Adipocyte (in vitro differentiated cells): ENCODE results near the gene ENAH.
"Not testable (repeated sequence)": the region's sequence is repeated elsewhere in the genome, so short reads cannot be mapped to it uniquely, and the experiment has no call there.

Experiments used
- DNase-seq: peaks from one replicate; pipeline ENCODE4 v3.0.0-alpha.2; 2015; ENCODE audit warnings: low read depth
- H3K27me3 ChIP-seq: replicated peaks from 2 replicates; pipeline ENCODE4 v1.7.0; 2013; ENCODE audit warnings: mild to moderate bottlenecking, low read length, moderate library complexity; ENCODE audit not compliant: control insufficient read depth, insufficient read depth
- H3K36me3 ChIP-seq: 2 replicates; pipeline ENCODE4 v1.7.0; 2013; ENCODE audit warnings: low read length, mild to moderate bottlenecking, moderate library complexity; ENCODE audit not compliant: control insufficient read depth, insufficient read depth, severe bottlenecking
- H3K4me1 ChIP-seq: 2 replicates; pipeline ENCODE4 v1.7.0; 2013; ENCODE audit warnings: mild to moderate bottlenecking, low read length, moderate library complexity; ENCODE audit not compliant: control insufficient read depth, insufficient read depth
- H3K4me3 ChIP-seq: 2 replicates; pipeline ENCODE4 v1.7.0; 2013; ENCODE audit warnings: mild to moderate bottlenecking, low read length, moderate library complexity
- H3K9ac ChIP-seq: 2 replicates; pipeline ENCODE4 v1.7.0; 2013; ENCODE audit warnings: mild to moderate bottlenecking, low read length, moderate library complexity
- H3K9me3 ChIP-seq: 2 replicates; pipeline ENCODE4 v1.7.0; 2013; ENCODE audit warnings: mild to moderate bottlenecking, low read length, moderate library complexity; ENCODE audit not compliant: control insufficient read depth

Gene ENAH

GRCh38 chr1:225476100-225476511 lies 176.8 kb downstream of the ENAH start:
- no peak for DNase-seq
- H3K9me3 ChIP-seq = no peaks in the 10 kb centered on the region
- no peak overlapping the region for H3K4me3 ChIP-seq
- no peak overlapping the region for H3K9ac ChIP-seq
- H3K4me1 ChIP-seq = peaks cover 3% of the 10 kb centered on the region
- H3K36me3 ChIP-seq = no peaks in the 10 kb centered on the region
- peaks cover 10% of the 10 kb centered on the region for H3K27me3 ChIP-seq

GRCh38 chr1:225474986-225475820 lies 177.7 kb downstream of the ENAH start:
- H3K4me1 ChIP-seq = peaks cover 3% of the 10 kb centered on the region
- H3K9me3 ChIP-seq = no peaks in the 10 kb centered on the region
- H3K9ac ChIP-seq = peak overlapping the region; percentile 66
- DNase-seq = peak; percentile 84
- H3K4me3 ChIP-seq = no peak overlapping the region
- H3K27me3 ChIP-seq = peaks cover under 1% of the 10 kb centered on the region
- no peaks in the 10 kb centered on the region for H3K36me3 ChIP-seq

DNA sequence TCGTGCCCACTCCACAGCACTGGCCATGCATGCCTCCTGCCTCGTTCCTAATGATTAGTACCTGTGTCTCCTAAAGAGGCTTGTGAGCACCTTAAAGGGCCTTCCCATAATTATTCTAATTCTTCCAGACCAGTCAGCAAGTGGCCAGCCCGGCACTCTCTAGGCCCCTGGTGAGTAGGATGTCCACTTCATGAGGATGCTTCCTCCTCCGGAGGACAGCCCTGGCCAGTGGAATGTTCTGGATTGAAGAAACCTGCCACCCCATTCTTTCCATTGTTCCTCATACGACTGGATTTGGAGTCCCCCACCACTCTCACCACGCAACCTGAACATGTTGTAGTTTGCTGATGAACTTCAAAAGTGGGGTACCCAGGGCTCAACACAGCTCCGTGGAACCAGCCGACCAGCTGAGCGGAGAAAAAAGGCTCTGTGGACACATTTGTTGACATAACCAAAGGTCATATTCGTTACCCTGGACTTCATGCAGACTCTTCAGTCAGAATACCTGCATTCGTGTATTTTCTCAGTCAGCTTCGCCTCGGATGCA lies 178.4 kb downstream of the ENAH start:
- Histone ChIP-seq H3K4me3 (no peak overlapping the region), H3K27me3 (no peaks in the 10 kb centered on the region), H3K4me1 (peaks cover 3% of the 10 kb centered on the region), H3K9ac (no peak overlapping the region), H3K36me3 (no peaks in the 10 kb centered on the region), H3K9me3 (no peaks in the 10 kb centered on the region)
- no peak for DNase-seq

DNA sequence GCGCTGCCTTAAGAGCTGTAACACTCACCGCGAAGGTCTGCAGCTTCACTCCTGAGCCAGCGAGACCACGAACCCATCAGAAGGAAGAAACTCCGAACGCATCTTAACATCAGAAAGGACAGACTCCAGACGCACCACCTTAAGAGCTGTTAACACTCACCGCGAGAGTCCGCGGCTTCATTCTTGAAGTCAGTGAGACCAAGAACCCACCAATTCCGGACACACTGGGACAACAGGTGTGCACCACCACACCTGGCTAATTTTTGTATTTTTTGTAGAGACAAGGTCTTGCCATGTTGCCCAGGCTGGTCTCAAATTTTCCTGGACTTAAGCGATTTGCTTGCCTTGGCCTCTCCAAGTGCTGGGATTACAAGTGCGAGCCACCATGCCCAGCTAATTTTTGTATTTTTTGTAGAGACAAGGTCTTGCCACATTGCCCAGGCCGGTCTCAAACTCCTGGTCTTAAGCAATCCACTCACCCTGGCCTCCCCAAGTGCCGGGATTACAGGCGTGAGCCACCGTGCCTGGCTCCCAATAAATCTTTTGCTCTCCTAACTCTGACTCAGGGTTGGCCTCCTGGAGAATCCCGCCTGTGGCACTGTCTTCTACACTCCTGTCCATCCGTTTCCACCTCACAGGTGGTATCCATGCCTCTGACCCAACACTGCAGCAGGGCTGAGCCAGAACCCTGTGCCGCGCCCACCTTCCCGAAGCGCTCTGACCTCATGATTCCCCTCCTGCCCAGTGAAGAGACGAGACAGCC lies 179.1 kb downstream of the ENAH start:
- not testable (repeated sequence) for H3K9ac ChIP-seq, H3K4me1 ChIP-seq, DNase-seq

DNA sequence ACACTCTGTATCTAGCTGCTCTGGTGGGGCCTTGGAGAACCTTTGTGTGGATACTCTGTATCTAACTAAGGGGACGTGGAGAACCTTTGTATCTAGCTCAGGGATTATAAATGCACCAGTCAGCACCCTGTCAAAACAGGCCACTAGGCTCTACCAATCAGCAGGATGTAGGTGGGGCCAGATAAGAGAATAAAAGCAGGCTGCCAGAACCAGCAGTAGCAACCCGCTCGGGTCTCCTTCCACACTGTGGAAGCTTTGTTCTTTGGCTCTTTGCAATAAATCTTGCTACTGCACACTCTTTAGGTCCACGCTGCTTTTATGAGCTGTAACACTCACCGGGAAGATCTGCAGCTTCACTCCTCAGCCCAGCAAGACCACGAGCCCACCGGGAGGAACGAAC lies 179.7 kb downstream of the ENAH start:
- not testable (repeated sequence) for DNase-seq, H3K36me3 ChIP-seq, H3K27me3 ChIP-seq

More for the DNA sequence above, 179.1 kb downstream of the ENAH start:
- not testable (repeated sequence) for H3K4me3 ChIP-seq, H3K9me3 ChIP-seq, H3K27me3 ChIP-seq, H3K36me3 ChIP-seq

DNA sequence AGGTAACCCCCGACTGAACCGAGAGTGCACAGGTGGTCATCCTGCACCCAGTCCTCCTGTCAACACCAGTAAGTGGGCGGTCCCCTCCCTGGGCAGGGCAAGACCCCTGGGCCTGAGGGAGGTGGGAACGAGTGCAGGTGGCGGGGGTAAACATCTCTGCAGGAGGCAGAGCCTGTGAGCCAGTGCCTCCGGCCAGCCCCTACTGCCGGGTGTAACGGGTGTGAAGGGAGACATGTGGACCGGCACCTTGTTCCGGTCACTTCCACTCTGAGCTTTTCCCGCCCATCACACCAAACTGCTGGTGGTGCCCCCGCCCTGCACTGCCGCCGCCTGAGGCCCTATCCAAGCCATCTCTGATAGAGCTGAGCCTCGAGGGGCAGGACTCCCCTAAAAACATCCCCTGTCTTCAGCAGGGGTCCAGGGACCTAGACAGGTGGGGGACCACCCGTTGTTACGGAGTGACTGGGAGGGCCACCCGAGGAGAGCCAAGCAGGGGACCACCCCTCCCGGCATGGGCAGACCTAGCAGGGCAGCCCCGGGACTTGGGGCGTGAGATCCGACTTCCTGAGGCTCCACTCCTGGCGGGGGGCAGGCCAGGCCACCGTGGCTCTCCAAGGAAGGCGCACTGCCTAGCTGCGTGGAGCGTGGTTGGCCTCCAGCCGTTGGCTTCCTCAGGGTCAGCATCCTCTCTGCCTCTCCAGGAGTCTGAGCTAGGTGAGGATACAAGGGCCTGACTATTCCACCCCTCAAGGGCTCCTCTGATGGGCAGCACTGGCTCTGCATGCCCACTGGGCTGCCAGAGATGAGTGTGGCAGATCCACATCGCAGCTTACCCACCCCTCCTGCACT lies 181.2 kb downstream of the ENAH start:
- Histone ChIP-seq H3K36me3 (no peaks in the 10 kb centered on the region), H3K4me1 (peaks cover 3% of the 10 kb centered on the region), H3K4me3 (no peak overlapping the region), H3K9me3 (no peaks in the 10 kb centered on the region), H3K9ac (no peak overlapping the region), H3K27me3 (peaks cover 10% of the 10 kb centered on the region)
- DNase-seq = no peak

More for the DNA sequence above, 179.7 kb downstream of the ENAH start:
- H3K9ac ChIP-seq, H3K4me1 ChIP-seq, H3K4me3 ChIP-seq, H3K9me3 ChIP-seq: not testable (repeated sequence)

- DNase-seq = no peak
- H3K9me3 ChIP-seq = no peaks in the 10 kb centered on the region
- H3K36me3 ChIP-seq = no peaks in the 10 kb centered on the region
- H3K27me3 ChIP-seq = peaks cover 10% of the 10 kb centered on the region
- no peak overlapping the region for H3K4me3 ChIP-seq
- H3K9ac ChIP-seq = no peak overlapping the region
- peaks cover 3% of the 10 kb centered on the region for H3K4me1 ChIP-seq
Measured at GRCh38 chr1:225471109-225471452, 181.8 kb downstream of the ENAH start.

DNA sequence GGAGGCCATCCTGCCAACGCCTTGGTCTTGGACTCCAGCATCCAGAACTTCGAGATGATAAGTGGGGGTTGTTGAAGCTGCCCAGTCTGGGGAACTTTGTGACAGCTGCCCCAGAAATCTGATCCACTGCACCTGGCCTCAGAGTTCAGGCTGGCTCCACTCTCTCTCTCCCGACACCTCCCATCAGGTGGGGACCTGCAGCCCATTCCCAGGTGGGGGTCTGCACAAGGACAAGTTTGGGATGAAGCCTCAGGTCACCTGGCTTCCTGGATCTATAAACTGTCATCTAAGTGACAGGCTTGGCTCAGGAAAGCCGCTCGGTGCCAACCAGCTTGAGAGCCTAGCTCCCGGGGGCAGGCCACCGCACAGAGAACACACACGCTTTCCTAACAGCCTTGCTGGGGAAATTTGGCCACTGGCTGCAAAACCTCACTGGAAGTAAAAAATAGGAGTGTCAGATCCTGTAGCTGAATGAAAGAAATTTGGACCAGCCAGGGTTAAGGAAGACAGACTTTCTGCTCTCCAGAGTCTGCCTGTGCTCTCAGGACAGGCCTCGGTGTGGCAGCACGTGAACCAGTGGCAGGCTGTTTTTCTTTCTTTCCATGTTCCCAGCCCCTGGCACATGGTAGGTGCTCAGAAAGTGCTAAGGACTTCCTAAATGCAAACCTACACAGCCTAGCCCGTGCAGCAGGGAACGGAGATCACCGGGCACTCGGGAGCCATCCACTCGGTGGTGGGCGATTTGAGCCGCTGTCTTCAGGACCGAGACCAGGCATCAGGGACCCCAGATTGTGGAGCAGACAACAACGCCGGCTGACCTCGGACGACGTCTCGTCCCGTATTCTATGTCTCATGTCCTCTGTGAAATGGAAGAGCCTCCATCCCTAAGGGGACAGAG lies 182.5 kb downstream of the ENAH start:
- peaks cover 12% of the 10 kb centered on the region for H3K27me3 ChIP-seq
- H3K36me3 ChIP-seq = no peaks in the 10 kb centered on the region
- no peak for DNase-seq

GRCh38 chr1:225469051-225469450 lies 183.9 kb downstream of the ENAH start:
- H3K4me3 ChIP-seq = no peak overlapping the region
- peaks cover 16% of the 10 kb centered on the region for H3K27me3 ChIP-seq
- H3K4me1 ChIP-seq = no peaks in the 10 kb centered on the region
- no peak overlapping the region for H3K9ac ChIP-seq
- H3K9me3 ChIP-seq = no peaks in the 10 kb centered on the region
- no peak for DNase-seq
- H3K36me3 ChIP-seq = no peaks in the 10 kb centered on the region

More for the DNA sequence above, 182.5 kb downstream of the ENAH start:
- no peak overlapping the region for H3K9ac ChIP-seq
- peaks cover 3% of the 10 kb centered on the region for H3K4me1 ChIP-seq
- H3K9me3 ChIP-seq = no peaks in the 10 kb centered on the region
- no peak overlapping the region for H3K4me3 ChIP-seq

DNA sequence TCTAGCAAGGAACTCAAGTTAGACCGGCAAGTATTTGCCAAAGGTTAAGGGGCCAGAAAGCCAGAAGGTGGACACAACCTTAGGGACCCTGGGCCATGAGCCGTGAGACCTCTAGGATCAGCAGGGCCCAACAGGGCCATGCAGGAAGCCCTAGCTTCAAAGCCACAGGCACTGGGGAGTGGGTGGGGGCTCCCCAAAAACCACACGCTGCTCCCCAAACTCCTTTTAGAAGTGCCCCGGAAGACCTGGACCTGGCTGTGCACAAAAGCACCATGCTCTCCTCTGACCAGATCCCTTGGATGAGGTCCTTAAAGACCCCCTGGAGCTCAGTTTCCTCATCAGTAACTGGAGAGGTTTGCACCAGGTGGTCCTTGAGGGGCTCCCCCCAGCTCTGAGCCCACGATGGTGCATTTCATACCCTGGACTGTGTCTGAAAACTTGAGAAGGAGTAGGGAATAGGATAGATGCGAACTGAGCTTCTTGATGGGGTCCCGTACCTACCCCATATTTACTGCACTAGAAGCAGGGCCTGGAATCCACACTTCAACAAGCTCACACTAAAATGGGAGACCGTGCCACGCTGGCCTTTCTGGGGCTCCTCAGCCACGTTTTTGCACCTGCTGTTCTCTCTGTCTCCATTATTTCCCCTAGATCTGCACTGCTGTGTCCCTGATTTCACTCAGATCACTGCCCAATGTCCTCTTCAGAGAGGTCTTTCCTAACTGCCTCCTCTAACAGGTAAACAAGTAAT lies 184.5 kb downstream of the ENAH start:
- no peak for DNase-seq
- H3K27me3 ChIP-seq = peaks cover 17% of the 10 kb centered on the region
- H3K4me3 ChIP-seq = no peak overlapping the region
- H3K36me3 ChIP-seq = no peaks in the 10 kb centered on the region
- no peaks in the 10 kb centered on the region for H3K4me1 ChIP-seq
- H3K9me3 ChIP-seq = no peaks in the 10 kb centered on the region
- no peak overlapping the region for H3K9ac ChIP-seq
